GM23338 (cell line): ENCODE measurements around the gene NAGA. TPM values are rescaled to one million over a fixed set of nuclear protein-coding genes. Genes with fewer than 3 reads are reported as not detected.

ENCODE experiments used
- ATAC-seq: fragments of 200-7000 bp; cut with Tn5 transposase; 3 replicates; pipeline ENCODE4 v1.9.1; 2020
- DNase-seq: peaks from one replicate; pipeline ENCODE4 v3.0.0-alpha.2; 2015; ENCODE audit warnings: low spot score
- H2AFZ ChIP-seq: fragments of 200-600 bp; sonication (generic); 2 replicates; pipeline ENCODE4 v1.8.0; 2016; ENCODE audit warnings: antibody characterized with exemption, mild to moderate bottlenecking, moderate library complexity
- H3F3A ChIP-seq: fragments of 200-600 bp; sonication (generic); replicated peaks from 2 replicates; pipeline ENCODE4 v1.8.0; 2017; ENCODE audit warnings: antibody characterized with exemption, mixed run types, low read depth
- H3K27ac ChIP-seq: fragments of 200-600 bp; sonication (generic); 2 replicates; pipeline ENCODE4 v1.6.1; 2016; ENCODE audit warnings: low read depth
- H3K27me3 ChIP-seq: fragments of 200-600 bp; sonication (generic); 2 replicates; pipeline ENCODE4 v1.8.0; 2016; ENCODE audit warnings: mild to moderate bottlenecking, mixed run types, moderate library complexity; ENCODE audit not compliant: insufficient read depth
- H3K36me3 ChIP-seq: fragments of 200-600 bp; sonication (generic); 2 replicates; pipeline ENCODE4 v1.8.0; 2016; ENCODE audit warnings: mild to moderate bottlenecking; ENCODE audit not compliant: insufficient read depth
- H3K4me1 ChIP-seq: fragments of 200-600 bp; sonication (generic); 2 replicates; pipeline ENCODE4 v1.8.0; 2016; ENCODE audit warnings: mild to moderate bottlenecking, moderate library complexity; ENCODE audit not compliant: insufficient read depth
- H3K4me2 ChIP-seq: fragments of 200-600 bp; sonication (generic); 2 replicates; pipeline ENCODE4 v1.7.1; 2017; ENCODE audit warnings: mixed run types
- H3K4me3 ChIP-seq: fragments of 200-600 bp; sonication (generic); 2 replicates; pipeline ENCODE4 v1.6.1; 2016; ENCODE audit warnings: mixed run types
- H3K79me2 ChIP-seq: fragments of 200-600 bp; sonication (generic); replicated peaks from 2 replicates; pipeline ENCODE4 v1.8.0; 2017; ENCODE audit warnings: mild to moderate bottlenecking; ENCODE audit not compliant: insufficient read depth
- H3K9me2 ChIP-seq: fragments of 200-600 bp; sonication (generic); 2 replicates; pipeline ENCODE4 v1.8.0; 2017; ENCODE audit not compliant: insufficient read depth
- H4K20me1 ChIP-seq: fragments of 200-600 bp; sonication (generic); replicated peaks from 2 replicates; pipeline ENCODE4 v1.8.0; 2017; ENCODE audit warnings: mild to moderate bottlenecking; ENCODE audit not compliant: insufficient read depth
- H3K27ac Mint-ChIP-seq: 2 replicates; pipeline ENCODE4 v1.8.0; 2020; ENCODE audit warnings: inconsistent platforms, mild to moderate bottlenecking, moderate library complexity, mixed read lengths
- H3K27me3 Mint-ChIP-seq: 3 replicates; pipeline ENCODE4 v1.8.0; 2022; ENCODE audit warnings: low read depth, mild to moderate bottlenecking, moderate library complexity, mixed read lengths, inconsistent platforms; ENCODE audit not compliant: insufficient read depth, poor library complexity
- H3K36me3 Mint-ChIP-seq: 3 replicates; pipeline ENCODE4 v1.8.0; 2021; ENCODE audit warnings: low read depth, mild to moderate bottlenecking, inconsistent platforms, moderate library complexity, mixed read lengths
- H3K4me1 Mint-ChIP-seq: 3 replicates; pipeline ENCODE4 v1.8.0; 2020; ENCODE audit warnings: mild to moderate bottlenecking, inconsistent platforms, mixed read lengths
- H3K4me3 Mint-ChIP-seq: 3 replicates; pipeline ENCODE4 v1.8.0; 2021; ENCODE audit warnings: moderate library complexity, mild to moderate bottlenecking, inconsistent platforms, mixed read lengths
- H3K9me3 Mint-ChIP-seq: 3 replicates; pipeline ENCODE4 v1.8.0; 2020; ENCODE audit warnings: moderate library complexity, mild to moderate bottlenecking, inconsistent platforms, mixed read lengths
- CREB1 ChIP-seq: fragments of 250-450 bp; sonication (Bioruptor Pico); IDR thresholded peaks from 2 replicates; pipeline ENCODE4 v1.5.0; 2020; ENCODE audit warnings: low read depth, mild to moderate bottlenecking, moderate library complexity
- CTCF ChIP-seq, 2 experiments: fragments of 200-600 bp in 1 of 2; sonication (generic) in 1 of 2; conservative IDR thresholded peaks; 2 replicates each; pipeline versions ENCODE4 v1.5.1 to v1.6.1; 2016 to 2017; ENCODE audit warnings: antibody characterized with exemption in 2 of 2, low read depth in 2 of 2, mild to moderate bottlenecking in 2 of 2, moderate library complexity in 1 of 2
- ETS1 ChIP-seq: IDR thresholded peaks from 2 replicates; pipeline ENCODE4 v1.6.1; 2016; ENCODE audit warnings: antibody characterized with exemption
- EZH2 ChIP-seq: fragments of 200-600 bp; sonication (generic); IDR thresholded peaks from one replicate; pipeline ENCODE4 v1.8.0; 2017; ENCODE audit warnings: antibody characterized with exemption, mild to moderate bottlenecking, low read depth; ENCODE audit not compliant: unreplicated experiment
- EZH2phosphoT487 ChIP-seq: fragments of 200-600 bp; sonication (generic); IDR thresholded peaks from one replicate; pipeline ENCODE4 v1.8.1; 2018; ENCODE audit warnings: antibody characterized with exemption; ENCODE audit not compliant: unreplicated experiment
- JUNB ChIP-seq: IDR thresholded peaks from one replicate; pipeline ENCODE4 v1.6.1; 2016; ENCODE audit warnings: antibody characterized with exemption; ENCODE audit not compliant: unreplicated experiment
- NANOG ChIP-seq: IDR thresholded peaks from 2 replicates; pipeline ENCODE4 v1.6.1; 2016; ENCODE audit warnings: antibody characterized with exemption, borderline replicate concordance
- POLR2AphosphoS5 ChIP-seq: IDR thresholded peaks from 2 replicates; pipeline ENCODE4 v1.6.1; 2016; ENCODE audit warnings: antibody characterized with exemption, low read depth
- REST ChIP-seq: IDR thresholded peaks from one replicate; pipeline ENCODE4 v1.6.1; 2018; ENCODE audit warnings: antibody characterized with exemption; ENCODE audit not compliant: unreplicated experiment
- STAT1 ChIP-seq: IDR thresholded peaks from one replicate; pipeline ENCODE4 v1.6.1; 2016; ENCODE audit warnings: antibody characterized with exemption; ENCODE audit not compliant: unreplicated experiment
- ZNF114 ChIP-seq: fragments of 250-450 bp; sonication (Bioruptor Pico); IDR thresholded peaks from 2 replicates; pipeline ENCODE4 v1.5.0; 2020; ENCODE audit warnings: mild to moderate bottlenecking, moderate library complexity
- ZNF331 ChIP-seq: fragments of 250-450 bp; sonication (Bioruptor Pico); IDR thresholded peaks from 2 replicates; pipeline ENCODE4 v1.5.0; 2020; ENCODE audit warnings: low read depth, mild to moderate bottlenecking, moderate library complexity
- ZNF462 ChIP-seq: fragments of 250-450 bp; sonication (Bioruptor Pico); IDR thresholded peaks from 2 replicates; pipeline ENCODE4 v1.5.0; 2020; ENCODE audit warnings: mild to moderate bottlenecking, moderate library complexity
- polyA plus RNA-seq: library from polyadenylated mRNA; unstranded; fragments of >200 nt; fragmentation: Nextera tagmentation; extraction: Ambion mirVana; gene quantifications from 2 replicates; pipeline ENCODE4 v1.2.1, GENCODE V29; 2016
- total RNA-seq: library from RNA; depleted of rRNA; stranded (reverse); fragments of >200 nt; shearing (Covaris generic); gene quantifications from 2 replicates; pipeline ENCODE4 v1.2.3, GENCODE V29; 2014

The NAGA gene
- total and polyA plus RNA-seq, 2 experiments from 2014 or later: 6.3 to 21.4 TPM

- no peak overlapping the region for H3K27ac Mint-ChIP-seq
- peaks cover 10% of the 10 kb centered on the region; the same call in 2 of the 3 replicates for H3K4me1 Mint-ChIP-seq
- TF ChIP-seq EZH2phosphoT487 (no peak), STAT1 (no peak), ETS1 (no peak), EZH2 (no peak), CTCF (conservative IDR thresholded peaks at IDR 0.05; ENCODE audit: low read depth in 2 of 2) (no peak), CREB1 (no peak), JUNB (no peak), REST (no peak), NANOG (no peak), ZNF114 (CRISPR knock-in tag) (no peak), POLR2AphosphoS5 (no peak), ZNF331 (no peak), ZNF462 (CRISPR knock-in tag) (no peak)
- H3K4me1 ChIP-seq: no peaks in the 10 kb centered on the region; the same call in 1 of the 2 replicates
- no peaks in the 10 kb centered on the region for H3K9me2 ChIP-seq
- peaks cover 24% of the 10 kb centered on the region for H3K36me3 ChIP-seq
- H4K20me1 ChIP-seq: peaks cover 19% of the 10 kb centered on the region
- H3K79me2 ChIP-seq: peaks cover 35% of the 10 kb centered on the region
- no peak overlapping the region for H3K4me3 ChIP-seq
- peaks cover 62% of the 10 kb centered on the region for H3K36me3 Mint-ChIP-seq
- peaks cover 10% of the 10 kb centered on the region for H3K27me3 Mint-ChIP-seq
- H3K27me3 ChIP-seq: no peaks in the 10 kb centered on the region
- DNase-seq: no peak
- peaks cover 9% of the 10 kb centered on the region for H3K9me3 Mint-ChIP-seq
- no peaks in the 10 kb centered on the region; the same call in 1 of the 2 replicates for H3F3A ChIP-seq
- no peak overlapping the region for H3K27ac ChIP-seq
- H2AFZ ChIP-seq: no peak overlapping the region
- ATAC-seq: no peak
- H3K4me2 ChIP-seq: no peak overlapping the region
- H3K4me3 Mint-ChIP-seq: no peak overlapping the region
These were observed 14.3 kb upstream of the NAGA start for GRCh38 chr22:42084874-42085273.
